Hepatocyte (in vitro differentiated cells): ENCODE results near the gene ZNF3.

Experiments used
- EZH2 ChIP-seq: fragments of 200-600 bp; sonication (generic); IDR thresholded peaks from 2 replicates; pipeline ENCODE4 v1.6.1; 2016; ENCODE audit warnings: antibody characterized with exemption, mild to moderate bottlenecking, borderline replicate concordance
- EZH2phosphoT487 ChIP-seq: fragments of 200-600 bp; sonication (generic); IDR thresholded peaks from one replicate; pipeline ENCODE4 v1.6.1; 2018; ENCODE audit warnings: antibody characterized with exemption, mild to moderate bottlenecking, low read depth, moderate library complexity; ENCODE audit not compliant: unreplicated experiment, severe bottlenecking
- TF ChIP-seq, protein P1 (sequence below): fragments of 200-600 bp; sonication (generic); IDR thresholded peaks from 2 replicates; pipeline ENCODE4 v1.5.1; 2016; ENCODE audit warnings: antibody characterized with exemption, mild to moderate bottlenecking; ENCODE audit not compliant: poor library complexity

DNA sequence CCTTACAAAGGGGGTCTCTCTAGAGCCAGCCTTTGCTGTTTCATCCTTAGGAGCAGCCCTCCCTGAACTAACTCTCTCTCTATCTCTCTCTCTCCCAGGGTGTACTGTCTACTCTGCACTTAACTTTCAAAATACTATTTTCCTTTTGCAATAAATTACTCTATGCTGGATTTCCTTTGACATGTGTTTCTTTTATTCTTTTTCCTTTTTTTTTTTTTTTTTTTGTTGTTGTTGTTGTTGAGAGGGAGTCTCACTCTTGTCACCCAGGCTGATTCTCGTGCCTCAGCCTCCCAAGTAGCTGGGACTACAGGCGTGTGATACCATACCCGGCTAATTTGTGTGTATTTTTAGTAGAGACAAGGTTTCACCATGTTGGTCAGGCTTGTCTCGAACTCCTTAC lies 1.5 kb upstream of the ZNF3 start:
- TF ChIP-seq, protein P1, sequence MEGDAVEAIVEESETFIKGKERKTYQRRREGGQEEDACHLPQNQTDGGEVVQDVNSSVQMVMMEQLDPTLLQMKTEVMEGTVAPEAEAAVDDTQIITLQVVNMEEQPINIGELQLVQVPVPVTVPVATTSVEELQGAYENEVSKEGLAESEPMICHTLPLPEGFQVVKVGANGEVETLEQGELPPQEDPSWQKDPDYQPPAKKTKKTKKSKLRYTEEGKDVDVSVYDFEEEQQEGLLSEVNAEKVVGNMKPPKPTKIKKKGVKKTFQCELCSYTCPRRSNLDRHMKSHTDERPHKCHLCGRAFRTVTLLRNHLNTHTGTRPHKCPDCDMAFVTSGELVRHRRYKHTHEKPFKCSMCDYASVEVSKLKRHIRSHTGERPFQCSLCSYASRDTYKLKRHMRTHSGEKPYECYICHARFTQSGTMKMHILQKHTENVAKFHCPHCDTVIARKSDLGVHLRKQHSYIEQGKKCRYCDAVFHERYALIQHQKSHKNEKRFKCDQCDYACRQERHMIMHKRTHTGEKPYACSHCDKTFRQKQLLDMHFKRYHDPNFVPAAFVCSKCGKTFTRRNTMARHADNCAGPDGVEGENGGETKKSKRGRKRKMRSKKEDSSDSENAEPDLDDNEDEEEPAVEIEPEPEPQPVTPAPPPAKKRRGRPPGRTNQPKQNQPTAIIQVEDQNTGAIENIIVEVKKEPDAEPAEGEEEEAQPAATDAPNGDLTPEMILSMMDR = no peak
- no peak for TF ChIP-seq EZH2
- TF ChIP-seq EZH2phosphoT487 = no peak
